H9 (cell line): Measurements from ENCODE around the gene NTRK2. TPM values are rescaled to one million over a fixed set of nuclear protein-coding genes. Genes with fewer than 3 reads are reported as not detected.

Experiments used
- DNase-seq: peaks from one replicate; pipeline ENCODE4 v3.0.0-alpha.2; 2017
- H2AFZ ChIP-seq: one replicate; pipeline ENCODE4 v1.6.1; 2013; ENCODE audit warnings: mild to moderate bottlenecking, low read length, control low read depth, moderate library complexity
- H2AK5ac ChIP-seq: 2 replicates; pipeline ENCODE4 v1.6.1; 2013; ENCODE audit warnings: low read length, control low read depth, mixed read lengths; ENCODE audit not compliant: insufficient read length
- H2BK120ac ChIP-seq: one replicate; pipeline ENCODE4 v1.6.1; 2013; ENCODE audit warnings: low read depth, mild to moderate bottlenecking, low read length, control low read depth, inconsistent platforms; ENCODE audit not compliant: poor library complexity, severe bottlenecking
- H2BK12ac ChIP-seq: 2 replicates; pipeline ENCODE4 v1.6.1; 2013; ENCODE audit warnings: low read length, control low read depth, mixed read lengths, low read depth; ENCODE audit not compliant: insufficient read length
- H2BK15ac ChIP-seq: 2 replicates; pipeline ENCODE4 v1.6.1; 2013; ENCODE audit warnings: low read depth, low read length, control low read depth
- H2BK20ac ChIP-seq: one replicate; pipeline ENCODE4 v1.6.1; 2013; ENCODE audit warnings: low read depth, mild to moderate bottlenecking, low read length, control low read depth, inconsistent platforms; ENCODE audit not compliant: poor library complexity, severe bottlenecking
- H2BK5ac ChIP-seq: 2 replicates; pipeline ENCODE4 v1.6.1; 2013; ENCODE audit warnings: low read length, control low read depth, mixed read lengths; ENCODE audit not compliant: insufficient read length
- H3K14ac ChIP-seq: 2 replicates; pipeline ENCODE4 v1.6.1; 2013; ENCODE audit warnings: low read length, control low read depth; ENCODE audit not compliant: insufficient read depth
- H3K18ac ChIP-seq: 2 replicates; pipeline ENCODE4 v1.6.1; 2013; ENCODE audit warnings: low read depth, mild to moderate bottlenecking, mixed read lengths, low read length, control low read depth; ENCODE audit not compliant: insufficient read length
- H3K23ac ChIP-seq: 2 replicates; pipeline ENCODE4 v1.6.1; 2013; ENCODE audit warnings: low read length, control low read depth, mixed read lengths, low read depth; ENCODE audit not compliant: insufficient read length
- H3K23me2 ChIP-seq: 2 replicates; pipeline ENCODE4 v1.6.1; 2013; ENCODE audit warnings: low read depth, mild to moderate bottlenecking, mixed read lengths, low read length, control low read depth; ENCODE audit not compliant: insufficient read length, poor library complexity, severe bottlenecking
- H3K27ac ChIP-seq: 2 replicates; pipeline ENCODE4 v1.5.1; 2013; ENCODE audit warnings: low read length, control low read depth, mixed read lengths, low read depth; ENCODE audit not compliant: insufficient read length
- H3K27me3 ChIP-seq: 2 replicates; pipeline ENCODE4 v1.6.1; 2013; ENCODE audit warnings: low read length, control low read depth, inconsistent platforms; ENCODE audit not compliant: insufficient read depth
- H3K4ac ChIP-seq: 2 replicates; pipeline ENCODE4 v1.6.1; 2013; ENCODE audit warnings: low read depth, mild to moderate bottlenecking, control low read depth, inconsistent platforms, low read length, moderate library complexity
- H3K4me1 ChIP-seq: 2 replicates; pipeline ENCODE4 v1.6.1; 2013; ENCODE audit warnings: low read length, control low read depth, inconsistent platforms; ENCODE audit not compliant: insufficient read depth
- H3K4me2 ChIP-seq: 2 replicates; pipeline ENCODE4 v1.6.1; 2013; ENCODE audit warnings: low read length, control low read depth, mixed read lengths; ENCODE audit not compliant: insufficient read length, insufficient read depth
- H3K56ac ChIP-seq: 2 replicates; pipeline ENCODE4 v1.6.1; 2013; ENCODE audit warnings: low read depth, mild to moderate bottlenecking, mixed read lengths, low read length, control low read depth; ENCODE audit not compliant: insufficient read length
- H3K79me1 ChIP-seq: 2 replicates; pipeline ENCODE4 v1.6.1; 2013; ENCODE audit warnings: low read depth, mild to moderate bottlenecking, moderate library complexity, low read length, control low read depth, inconsistent platforms; ENCODE audit not compliant: insufficient read depth, poor library complexity, severe bottlenecking
- H3K79me2 ChIP-seq: 2 replicates; pipeline ENCODE4 v1.6.1; 2013; ENCODE audit warnings: low read length, control low read depth, inconsistent platforms; ENCODE audit not compliant: insufficient read depth
- H3K9ac ChIP-seq: 2 replicates; pipeline ENCODE4 v1.6.1; 2013; ENCODE audit warnings: low read length, control low read depth, mixed read lengths; ENCODE audit not compliant: insufficient read length; ENCODE audit errors: extremely low read depth
- H3K9me3 ChIP-seq: one replicate; pipeline ENCODE4 v1.6.1; 2013; ENCODE audit warnings: low read depth, low read length, inconsistent platforms; ENCODE audit not compliant: control insufficient read depth
- H3T11ph ChIP-seq: one replicate; pipeline ENCODE4 v1.6.1; 2013; ENCODE audit warnings: mild to moderate bottlenecking, low read length, control low read depth, inconsistent platforms
- H4K20me1 ChIP-seq: one replicate; pipeline ENCODE4 v1.6.1; 2013; ENCODE audit not compliant: control insufficient read depth, insufficient read length, insufficient read depth
- H4K5ac ChIP-seq: 2 replicates; pipeline ENCODE4 v1.6.1; 2013; ENCODE audit warnings: low read depth, mild to moderate bottlenecking, mixed read lengths, low read length, control low read depth; ENCODE audit not compliant: insufficient read length
- H4K8ac ChIP-seq: replicated peaks from 2 replicates; pipeline ENCODE4 v1.6.1; 2013; ENCODE audit warnings: low read length, control low read depth, mixed read lengths, low read depth; ENCODE audit not compliant: insufficient read length
- H4K91ac ChIP-seq: 2 replicates; pipeline ENCODE4 v1.6.1; 2013; ENCODE audit warnings: low read depth, mild to moderate bottlenecking, moderate library complexity, mixed read lengths, low read length, control low read depth; ENCODE audit not compliant: insufficient read length
- H3K27ac Mint-ChIP-seq, 3 experiments: 2 replicates in 2 of 3; 3 replicates in 1 of 3; pipeline ENCODE4 v1.8.0; 2020 to 2021; ENCODE audit warnings: mixed read lengths in 3 of 3, mild to moderate bottlenecking in 1 of 3, moderate library complexity in 1 of 3
- H3K27me3 Mint-ChIP-seq: 2 replicates; pipeline ENCODE4 v1.8.0; 2021; ENCODE audit warnings: low read depth, mild to moderate bottlenecking, moderate library complexity, mixed read lengths
- H3K36me3 Mint-ChIP-seq, 3 experiments: 2 replicates in 2 of 3; 3 replicates in 1 of 3; pipeline ENCODE4 v1.8.0; 2020 to 2021; ENCODE audit warnings: low read depth in 3 of 3, mixed read lengths in 3 of 3; ENCODE audit not compliant: insufficient read depth in 1 of 3
- H3K4me1 Mint-ChIP-seq, 2 experiments: 2 replicates each; pipeline ENCODE4 v1.8.0; 2020; ENCODE audit warnings: mixed read lengths in 2 of 2
- H3K4me3 Mint-ChIP-seq, 2 experiments: 2 replicates in 1 of 2; 3 replicates in 1 of 2; pipeline ENCODE4 v1.8.0; 2020 to 2021; ENCODE audit warnings: mild to moderate bottlenecking in 2 of 2, mixed read lengths in 2 of 2, moderate library complexity in 1 of 2
- H3K9me3 Mint-ChIP-seq, 2 experiments: 2 replicates in 1 of 2; 3 replicates in 1 of 2; pipeline ENCODE4 v1.8.0; 2020; ENCODE audit warnings: mild to moderate bottlenecking in 2 of 2, mixed read lengths in 2 of 2, moderate library complexity in 1 of 2
- CTCF ChIP-seq: fragments of 200-600 bp; sonication (generic); conservative IDR thresholded peaks from 3 replicates; pipeline ENCODE4 v1.8.0; 2021; ENCODE audit warnings: antibody characterized with exemption, mild to moderate bottlenecking
- WGBS: extraction: QIAGEN DNeasy Blood & Tissue Kit; methylation state at CpG from one replicate; pipeline ENCODE4 v1.1.7; 2013; ENCODE audit warnings: missing lambda C conversion rate, low lambda C conversion rate, mixed read lengths; ENCODE audit not compliant: insufficient read length; ENCODE audit errors: extremely low coverage; 5-methylcytosine and 5-hydroxymethylcytosine counted together
- total RNA-seq: library from RNA; stranded (reverse); gene quantifications from 2 replicates; pipeline ENCODE4 v1.2.1, GENCODE V29; 2021

The NTRK2 gene
- total RNA-seq, 1 experiment from 2014 or later = 0.02 TPM

- no peaks in the 10 kb centered on the region for H3K4me1 ChIP-seq
- no peak overlapping the region for H2AFZ ChIP-seq
- H3K14ac ChIP-seq = no peak overlapping the region
- H3K23ac ChIP-seq = no peak overlapping the region
- no peaks in the 10 kb centered on the region for H3K79me2 ChIP-seq
- H3T11ph ChIP-seq = no peak overlapping the region
- no CpG with 5 or more reads among the region's 2 CpGs for WGBS
- H4K91ac ChIP-seq = no peak overlapping the region
- no peak for DNase-seq
- H4K5ac ChIP-seq = no peak overlapping the region
- H3K9me3 ChIP-seq = no peaks in the 10 kb centered on the region
- no peak overlapping the region for H3K9ac ChIP-seq
- no peaks in the 10 kb centered on the region for H4K20me1 ChIP-seq
- no peaks in the 10 kb centered on the region for H3K36me3 Mint-ChIP-seq
- no peak overlapping the region for H3K4me3 Mint-ChIP-seq
- no peaks in the 10 kb centered on the region for H3K79me1 ChIP-seq
- H3K4me1 Mint-ChIP-seq = peaks cover 0 to 2% of the 10 kb centered on the region in 2 experiments; a peak in 1 of 4 replicates
- H3K27me3 Mint-ChIP-seq = peaks cover 4% of the 10 kb centered on the region
- H2BK12ac ChIP-seq = no peak overlapping the region
- no peak overlapping the region for H2BK120ac ChIP-seq
- H3K27ac ChIP-seq = no peak overlapping the region
- no peaks in the 10 kb centered on the region for H3K23me2 ChIP-seq
- H2BK15ac ChIP-seq = no peak overlapping the region
- H2AK5ac ChIP-seq = no peak overlapping the region
- H3K4me2 ChIP-seq = no peak overlapping the region
- H3K4ac ChIP-seq = no peak overlapping the region
- H2BK20ac ChIP-seq = no peak overlapping the region
- no peaks in the 10 kb centered on the region for H3K9me3 Mint-ChIP-seq
- no peak overlapping the region for H2BK5ac ChIP-seq
- H3K27me3 ChIP-seq = no peaks in the 10 kb centered on the region
- no peak overlapping the region for H4K8ac ChIP-seq
- no peak overlapping the region for H3K18ac ChIP-seq
- no peak for TF ChIP-seq CTCF
- H3K27ac Mint-ChIP-seq = no peak overlapping the region
- no peak overlapping the region for H3K56ac ChIP-seq
Measured at GRCh38 chr9:84969736-84970135, 300.2 kb downstream of the NTRK2 start.
